Dendritic cell treated with granulocyte-macrophage colony-stimulating factor and Interleukin-4, amounts not matched to agents 40 ng/mL and 50 ng/mL, for 4 days (primary cell): Measurements from ENCODE around the gene DARS1.
"Not testable (repeated sequence)": the region's sequence is repeated elsewhere in the genome, so short reads cannot be mapped to it uniquely, and the experiment has no call there.

ENCODE experiments used
- H3K27ac Mint-ChIP-seq: one replicate; pipeline ENCODE4 v1.8.0; 2022; ENCODE audit warnings: mild to moderate bottlenecking, mixed read lengths
- H3K27me3 Mint-ChIP-seq: one replicate; pipeline ENCODE4 v1.8.0; 2022; ENCODE audit warnings: mild to moderate bottlenecking, mixed read lengths
- H3K36me3 Mint-ChIP-seq: one replicate; pipeline ENCODE4 v1.8.0; 2022; ENCODE audit warnings: low read depth, mixed read lengths
- H3K4me1 Mint-ChIP-seq: one replicate; pipeline ENCODE4 v1.8.0; 2022; ENCODE audit warnings: low read depth, mixed read lengths
- H3K4me3 Mint-ChIP-seq: one replicate; pipeline ENCODE4 v1.8.0; 2022; ENCODE audit warnings: mild to moderate bottlenecking, moderate library complexity, mixed read lengths
- H3K9me3 Mint-ChIP-seq: one replicate; pipeline ENCODE4 v1.8.0; 2022; ENCODE audit warnings: mixed read lengths
- intact Hi-C: fragments of 100-400 bp; cut with micrococcal nuclease; formaldehyde crosslinking; loops from one replicate; pipeline ENCODE4 v1.15.0; 2022

The DARS1 gene

DNA sequence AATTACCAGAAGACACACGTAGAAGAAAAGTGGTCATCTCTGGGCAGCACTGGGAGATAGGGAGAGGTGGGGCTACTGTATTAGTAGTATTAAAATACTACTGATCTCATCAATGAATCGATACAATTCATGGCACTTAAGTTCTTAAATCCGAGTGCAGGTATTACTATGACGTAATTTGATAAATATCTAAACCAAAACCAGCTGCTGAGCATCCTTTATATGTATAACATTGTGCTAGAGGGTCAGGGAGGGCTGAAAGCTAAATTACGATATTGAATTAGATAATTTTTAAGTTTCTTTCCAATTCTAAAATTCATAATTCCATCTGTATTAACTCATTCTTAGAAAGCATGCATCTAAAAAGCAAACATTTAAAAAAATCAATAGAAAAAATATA is 25.3 kb downstream of the DARS1 start:
- H3K4me1 Mint-ChIP-seq = peaks cover 35% of the 10 kb centered on the region
- no peak overlapping the region for H3K27ac Mint-ChIP-seq

DNA sequence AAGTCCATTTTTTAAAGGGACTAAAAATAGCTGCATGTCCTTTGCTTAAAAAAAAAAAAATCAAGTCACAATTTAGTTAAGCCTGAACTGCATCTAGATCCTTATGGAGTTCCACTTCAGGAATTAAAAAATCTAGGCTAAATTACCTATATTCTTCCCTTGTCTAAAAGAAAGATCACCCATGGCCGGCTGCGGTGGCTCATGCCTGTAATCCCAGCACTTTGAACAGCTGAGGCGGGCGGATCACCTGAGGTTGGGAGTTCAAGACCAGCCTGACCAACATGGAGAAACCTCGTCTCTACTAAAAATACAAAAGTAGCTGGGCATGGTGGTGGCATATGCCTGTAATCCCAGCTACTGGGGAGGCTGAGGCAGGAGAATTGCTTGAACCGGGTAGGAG is 26.5 kb downstream of the DARS1 start:
- H3K9me3 Mint-ChIP-seq, H3K27ac Mint-ChIP-seq, H3K4me3 Mint-ChIP-seq, intact Hi-C loops, H3K27me3 Mint-ChIP-seq: not testable (repeated sequence)
- H3K4me1 Mint-ChIP-seq = peaks cover 36% of the 10 kb centered on the region
- H3K36me3 Mint-ChIP-seq = peaks cover 41% of the 10 kb centered on the region

More for the DNA sequence above, 25.3 kb downstream of the DARS1 start:
- intact Hi-C loops = no loop called here
- Mint-ChIP-seq H3K9me3 (no peaks in the 10 kb centered on the region), H3K36me3 (peaks cover 47% of the 10 kb centered on the region), H3K4me3 (no peak overlapping the region), H3K27me3 (no peaks in the 10 kb centered on the region)

DNA sequence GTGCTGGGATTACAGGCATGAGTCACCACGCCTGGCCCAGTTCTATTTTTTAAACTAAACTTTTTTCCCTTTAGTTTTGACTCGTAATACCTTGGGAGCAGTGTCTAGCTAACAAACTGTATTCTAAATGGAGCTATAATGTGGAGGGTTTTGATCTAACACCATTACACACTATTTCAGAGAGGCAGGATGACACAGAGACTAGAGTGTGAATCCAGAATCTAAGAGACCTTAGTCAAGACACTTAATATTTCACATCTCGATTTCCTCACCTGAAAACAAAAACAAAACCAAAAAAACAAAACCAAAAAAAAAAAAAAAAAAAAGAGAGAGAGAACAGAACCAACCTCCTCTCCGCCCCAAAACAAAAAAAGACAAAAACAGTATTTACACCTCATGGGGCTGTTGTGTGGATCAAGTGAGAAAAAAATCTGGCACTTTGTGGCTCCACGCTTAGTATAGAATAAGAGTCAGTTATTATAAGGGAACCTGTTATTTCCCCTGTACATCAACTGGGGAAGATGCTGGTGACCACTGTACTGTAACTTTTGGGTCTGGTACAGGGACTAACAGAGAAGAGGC is 31.3 kb downstream of the DARS1 start:
- H3K27ac Mint-ChIP-seq = no peak overlapping the region
- H3K27me3 Mint-ChIP-seq = no peaks in the 10 kb centered on the region
- H3K4me1 Mint-ChIP-seq = peaks cover 26% of the 10 kb centered on the region
- no peaks in the 10 kb centered on the region for H3K9me3 Mint-ChIP-seq
- intact Hi-C loops = no loop called here
- H3K36me3 Mint-ChIP-seq = peaks cover 41% of the 10 kb centered on the region
- H3K4me3 Mint-ChIP-seq = no peak overlapping the region

DNA sequence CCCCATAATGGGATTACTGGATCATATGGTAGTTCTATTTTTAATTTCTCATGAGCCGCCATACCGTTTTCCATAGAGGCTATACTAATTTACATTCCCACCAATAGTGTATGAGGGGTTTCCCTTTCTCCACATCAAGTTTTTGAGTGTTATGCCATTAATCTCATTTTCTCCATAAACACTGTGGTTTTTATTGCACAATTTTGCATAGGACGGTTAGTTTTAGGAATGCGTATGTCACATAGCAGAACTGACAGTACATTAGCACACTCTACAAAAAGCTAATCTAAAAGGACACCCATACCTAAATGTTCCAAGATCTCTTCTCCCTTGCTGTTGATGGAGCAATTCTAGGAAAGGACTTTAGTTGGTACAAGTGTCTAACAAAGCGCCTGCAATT is 32.5 kb downstream of the DARS1 start:
- H3K36me3 Mint-ChIP-seq = peaks cover 49% of the 10 kb centered on the region
- intact Hi-C loops = no loop called here
- H3K9me3 Mint-ChIP-seq = no peaks in the 10 kb centered on the region
- H3K27ac Mint-ChIP-seq = no peak overlapping the region
- peaks cover 31% of the 10 kb centered on the region for H3K4me1 Mint-ChIP-seq
- no peak overlapping the region for H3K4me3 Mint-ChIP-seq
- no peaks in the 10 kb centered on the region for H3K27me3 Mint-ChIP-seq

DNA sequence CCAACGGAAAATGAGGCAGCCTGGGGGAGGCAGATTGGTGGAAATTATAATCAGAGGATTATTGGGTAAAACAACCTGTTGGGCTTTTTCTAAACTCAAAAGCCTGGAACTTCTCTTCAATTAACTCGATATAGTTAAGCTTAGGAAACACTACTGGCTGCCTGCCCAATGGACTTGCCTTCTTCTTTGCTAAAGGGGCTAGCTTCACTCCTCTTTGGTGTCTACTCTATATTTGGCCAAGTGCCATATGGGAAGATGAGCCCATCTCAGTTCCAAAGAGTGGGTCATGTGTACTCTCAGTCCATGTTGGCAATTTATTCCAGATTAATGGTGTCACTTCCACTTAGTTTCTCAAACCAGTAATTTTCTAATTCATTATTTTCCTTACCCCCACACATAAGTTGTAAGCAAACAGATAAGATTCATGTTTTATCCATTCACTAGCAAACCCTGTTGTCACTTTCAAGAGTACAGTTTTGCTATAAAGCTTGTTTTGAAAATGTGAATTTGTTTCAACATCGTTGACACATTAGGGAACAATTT is 34.3 kb downstream of the DARS1 start:
- H3K9me3 Mint-ChIP-seq = no peaks in the 10 kb centered on the region
- H3K4me3 Mint-ChIP-seq = no peak overlapping the region
- H3K27me3 Mint-ChIP-seq = no peaks in the 10 kb centered on the region
- H3K27ac Mint-ChIP-seq = no peak overlapping the region
- intact Hi-C loops = no loop called here
- H3K4me1 Mint-ChIP-seq = peaks cover 28% of the 10 kb centered on the region
- H3K36me3 Mint-ChIP-seq = peaks cover 42% of the 10 kb centered on the region

DNA sequence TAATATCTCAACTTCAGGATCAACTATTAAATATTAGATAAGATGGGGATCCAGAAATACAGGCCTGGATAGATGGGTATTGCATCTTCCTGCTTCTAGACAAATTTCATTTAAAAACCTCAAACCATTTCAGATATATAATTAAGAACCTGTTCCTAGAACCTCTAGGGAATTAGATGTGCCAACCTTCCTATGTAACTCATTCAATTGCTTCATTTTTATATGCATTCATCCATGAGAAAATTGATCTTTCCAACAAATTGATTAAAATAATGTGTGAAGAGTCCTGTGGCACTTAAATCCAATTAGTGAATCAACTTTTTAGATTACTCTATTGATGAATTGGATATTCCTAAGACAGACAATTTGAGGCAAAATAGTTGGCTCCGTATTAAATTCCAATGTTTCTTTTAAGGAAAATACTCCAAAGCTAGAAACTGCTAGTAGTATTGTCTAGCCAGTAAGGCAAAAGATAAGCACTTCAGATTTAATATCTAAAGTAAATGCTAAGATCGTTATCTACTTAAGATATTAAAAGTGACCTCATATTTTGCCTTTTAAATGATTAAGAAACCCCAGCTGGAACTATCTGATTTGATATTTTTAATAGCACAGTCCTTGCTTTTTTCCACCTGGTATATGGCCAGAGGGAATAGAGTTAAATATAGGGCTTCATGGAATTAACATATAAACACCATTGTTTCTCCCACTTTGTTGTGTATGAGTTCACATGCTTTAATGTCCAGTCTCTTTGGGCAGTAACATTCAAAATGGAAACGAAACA is 35.8 kb downstream of the DARS1 start:
- Mint-ChIP-seq H3K27ac (no peak overlapping the region), H3K4me3 (no peak overlapping the region), H3K9me3 (no peaks in the 10 kb centered on the region), H3K4me1 (peaks cover 26% of the 10 kb centered on the region), H3K36me3 (peaks cover 46% of the 10 kb centered on the region), H3K27me3 (no peaks in the 10 kb centered on the region)
- intact Hi-C loops = no loop called here

DNA sequence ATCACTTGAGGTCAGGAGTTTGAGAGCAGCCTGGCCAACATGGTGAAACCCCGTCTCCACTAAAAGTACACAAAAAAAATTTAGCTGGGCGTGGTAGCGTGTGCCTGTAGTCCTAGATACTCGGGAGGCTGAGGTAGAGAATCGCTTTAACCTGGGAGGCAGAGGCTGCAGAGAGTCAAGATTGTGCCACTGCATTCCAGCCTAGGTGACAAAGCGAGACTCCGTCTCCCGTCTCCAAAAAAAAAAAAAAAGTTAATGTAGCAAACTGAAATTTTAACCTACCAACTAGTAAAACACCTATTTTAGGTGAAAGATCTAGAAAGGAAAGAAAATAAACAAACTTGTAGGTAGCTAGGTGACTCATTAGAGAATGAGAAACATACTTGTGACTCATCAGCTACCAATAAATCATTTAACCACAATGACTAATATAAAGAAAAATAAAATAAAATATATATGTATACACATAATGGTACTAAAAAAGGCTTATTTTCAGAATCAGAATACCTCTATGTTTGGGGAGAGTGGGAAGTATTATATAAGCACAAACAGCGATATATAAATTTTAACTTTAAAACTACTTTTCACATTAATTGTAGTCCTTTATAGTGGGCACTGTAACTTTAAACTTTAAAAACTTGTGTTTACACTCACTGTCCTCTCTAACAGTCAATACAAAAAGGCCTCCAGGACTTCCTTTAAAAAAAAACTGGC is 36.6 kb downstream of the DARS1 start:
- H3K4me1 Mint-ChIP-seq = peaks cover 21% of the 10 kb centered on the region
- H3K9me3 Mint-ChIP-seq = no peaks in the 10 kb centered on the region
- H3K27ac Mint-ChIP-seq = no peak overlapping the region
- no peaks in the 10 kb centered on the region for H3K27me3 Mint-ChIP-seq
- H3K36me3 Mint-ChIP-seq = peaks cover 46% of the 10 kb centered on the region
- no peak overlapping the region for H3K4me3 Mint-ChIP-seq
- intact Hi-C loops = no loop called here

DNA sequence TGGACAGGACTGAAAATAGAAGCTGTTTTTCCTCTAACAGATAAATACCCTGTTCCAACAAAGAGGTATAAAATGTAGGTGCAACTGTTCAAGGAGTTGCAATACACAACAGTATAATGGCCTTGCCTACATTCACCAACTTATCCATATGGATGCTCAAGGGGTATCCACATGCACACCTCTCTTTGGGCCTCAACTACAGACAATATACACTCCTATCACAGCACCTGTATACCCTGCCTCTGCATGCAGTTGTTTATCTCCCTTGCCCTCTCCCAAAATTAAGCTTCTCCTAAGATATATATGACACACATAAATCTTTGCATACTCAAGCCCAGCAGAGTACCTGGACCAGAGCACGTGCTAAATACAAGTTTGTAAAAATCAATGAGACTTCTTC is 37.3 kb downstream of the DARS1 start:
- H3K4me3 Mint-ChIP-seq = no peak overlapping the region

DNA sequence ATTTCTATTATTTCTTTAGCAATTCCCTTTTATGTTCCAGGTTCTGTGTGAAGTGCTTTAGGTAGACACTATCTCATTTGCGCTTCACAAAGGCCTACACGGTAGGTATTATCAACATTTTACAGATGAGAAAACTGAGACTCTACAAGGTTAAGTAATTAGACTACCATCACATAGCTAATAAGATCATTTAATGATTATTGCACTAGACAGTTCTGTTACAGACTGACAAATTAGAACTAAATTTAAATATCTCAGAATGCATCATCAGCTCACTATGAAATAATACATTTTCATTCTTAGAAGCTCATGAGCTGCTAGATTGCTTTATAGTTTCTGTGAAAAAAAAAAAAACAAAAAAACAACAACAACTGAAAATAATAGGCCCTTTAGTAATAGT is 37.9 kb downstream of the DARS1 start:
- H3K4me3 Mint-ChIP-seq = no peak overlapping the region
- H3K36me3 Mint-ChIP-seq = peaks cover 54% of the 10 kb centered on the region
- no peaks in the 10 kb centered on the region for H3K9me3 Mint-ChIP-seq
- peaks cover 15% of the 10 kb centered on the region for H3K4me1 Mint-ChIP-seq
- intact Hi-C loops = no loop called here
- no peaks in the 10 kb centered on the region for H3K27me3 Mint-ChIP-seq
- no peak overlapping the region for H3K27ac Mint-ChIP-seq

More for the DNA sequence above, 37.3 kb downstream of the DARS1 start:
- no peaks in the 10 kb centered on the region for H3K27me3 Mint-ChIP-seq
- H3K4me1 Mint-ChIP-seq = peaks cover 21% of the 10 kb centered on the region
- peaks cover 50% of the 10 kb centered on the region for H3K36me3 Mint-ChIP-seq
- H3K9me3 Mint-ChIP-seq = no peaks in the 10 kb centered on the region
- no peak overlapping the region for H3K27ac Mint-ChIP-seq
- intact Hi-C loops = no loop called here

DNA sequence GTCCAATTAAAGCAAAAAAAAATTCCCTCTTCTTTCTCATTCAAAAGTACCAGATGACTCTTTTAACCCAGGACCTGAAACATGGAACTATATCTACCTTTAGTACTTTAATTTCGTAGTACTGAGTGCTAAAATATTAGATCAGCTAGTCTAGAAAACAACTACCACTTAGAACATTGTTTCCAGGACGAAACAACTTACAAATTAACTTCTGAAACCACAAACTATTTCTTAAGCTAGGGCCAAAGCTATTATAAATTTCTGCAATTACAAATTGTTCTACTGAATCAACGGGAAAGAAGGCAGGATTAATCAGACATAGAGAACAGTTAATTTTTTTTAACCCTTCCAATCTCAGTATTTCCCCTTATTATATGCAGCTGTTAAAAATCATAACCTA is 39.9 kb downstream of the DARS1 start:
- Mint-ChIP-seq H3K27ac (no peak overlapping the region), H3K9me3 (no peaks in the 10 kb centered on the region), H3K27me3 (no peaks in the 10 kb centered on the region), H3K36me3 (peaks cover 49% of the 10 kb centered on the region), H3K4me3 (no peak overlapping the region), H3K4me1 (peaks cover 6% of the 10 kb centered on the region)
- intact Hi-C loops = no loop called here

DNA sequence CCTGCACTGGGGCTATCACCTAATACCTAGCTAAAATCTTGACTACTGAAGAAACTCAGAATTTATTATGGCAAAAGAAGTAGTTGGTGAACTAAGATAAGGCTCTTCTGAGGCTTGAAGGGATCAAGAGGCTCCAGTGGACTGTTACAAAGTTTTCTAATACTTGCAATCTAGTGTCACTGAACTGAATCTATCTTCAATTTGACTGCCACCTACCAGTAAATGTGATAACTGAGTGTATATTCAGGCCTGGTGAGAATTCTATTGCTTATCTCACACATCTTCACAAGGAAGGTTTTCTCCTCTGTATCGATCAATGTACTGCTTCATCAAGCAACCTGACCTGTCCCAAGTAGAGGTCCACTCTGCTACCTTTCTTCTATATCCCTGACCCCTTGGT is 40.8 kb downstream of the DARS1 start:
- no peak overlapping the region for H3K27ac Mint-ChIP-seq
- H3K4me1 Mint-ChIP-seq = peaks cover 5% of the 10 kb centered on the region
- no peaks in the 10 kb centered on the region for H3K27me3 Mint-ChIP-seq
- intact Hi-C loops = no loop called here
- H3K36me3 Mint-ChIP-seq = peaks cover 53% of the 10 kb centered on the region
- no peaks in the 10 kb centered on the region for H3K9me3 Mint-ChIP-seq
- H3K4me3 Mint-ChIP-seq = no peak overlapping the region

DNA sequence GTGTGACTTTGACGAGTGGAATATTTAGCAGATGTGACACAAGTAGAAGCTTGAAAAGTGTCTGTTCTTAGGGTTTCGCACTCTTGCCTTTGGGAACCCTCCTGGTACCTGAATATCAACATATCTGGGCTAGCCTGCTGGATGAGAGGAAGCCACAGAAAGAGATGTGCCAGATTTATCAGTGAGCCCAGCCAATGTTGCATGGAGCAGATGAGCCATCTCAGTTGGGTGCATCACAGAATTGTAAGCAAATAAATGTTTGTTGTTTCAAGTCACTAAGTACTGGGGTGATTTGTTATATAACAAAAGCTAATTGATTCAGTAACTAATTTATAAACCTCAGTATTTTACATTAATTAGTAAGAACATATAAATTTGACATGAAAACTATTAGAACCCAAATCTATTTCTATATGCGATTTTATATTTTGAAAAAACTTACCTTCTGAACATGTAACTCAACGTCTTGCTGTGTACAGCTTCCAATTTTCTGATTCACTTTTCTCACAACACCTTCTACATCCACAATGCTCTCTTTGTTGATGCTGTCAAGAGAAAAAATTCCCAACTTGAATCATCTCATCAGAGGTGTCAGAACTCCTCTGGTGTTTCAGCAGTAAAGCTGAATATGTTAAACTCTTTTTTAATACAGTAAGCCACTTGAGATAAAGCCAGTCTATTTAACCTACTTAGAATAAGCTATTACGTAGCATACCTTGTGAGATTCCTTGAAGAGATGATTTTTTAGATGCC is 42.3 kb downstream of the DARS1 start:
- Mint-ChIP-seq H3K36me3 (peaks cover 61% of the 10 kb centered on the region), H3K27me3 (no peaks in the 10 kb centered on the region), H3K9me3 (no peaks in the 10 kb centered on the region), H3K4me1 (peaks cover 6% of the 10 kb centered on the region), H3K27ac (no peak overlapping the region), H3K4me3 (no peak overlapping the region)
- intact Hi-C loops = no loop called here

DNA sequence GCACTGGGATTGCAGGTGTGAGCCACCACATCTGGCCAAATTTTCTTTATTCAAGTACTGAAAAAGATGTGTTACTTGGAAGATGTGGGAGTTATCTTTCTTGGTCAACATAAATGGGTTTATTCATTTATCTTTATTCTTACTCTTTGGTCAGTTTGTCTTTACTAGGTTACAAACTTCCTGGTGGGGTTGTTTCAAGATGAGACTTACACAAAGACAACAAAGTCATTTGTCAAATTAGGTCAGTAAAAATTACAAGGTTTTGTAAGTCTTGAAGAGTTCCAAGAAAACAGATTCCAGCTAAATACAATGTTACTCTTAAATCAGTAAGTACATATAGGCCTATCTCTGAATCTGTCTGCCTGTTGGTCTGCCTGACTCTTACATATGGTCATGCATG is 48.9 kb downstream of the DARS1 start:
- no peaks in the 10 kb centered on the region for H3K9me3 Mint-ChIP-seq
- H3K4me3 Mint-ChIP-seq = no peak overlapping the region
- H3K36me3 Mint-ChIP-seq = peaks cover 68% of the 10 kb centered on the region
- intact Hi-C loops = no loop called here
- H3K27ac Mint-ChIP-seq = no peak overlapping the region
- H3K4me1 Mint-ChIP-seq = peaks cover 21% of the 10 kb centered on the region
- H3K27me3 Mint-ChIP-seq = no peaks in the 10 kb centered on the region

DNA sequence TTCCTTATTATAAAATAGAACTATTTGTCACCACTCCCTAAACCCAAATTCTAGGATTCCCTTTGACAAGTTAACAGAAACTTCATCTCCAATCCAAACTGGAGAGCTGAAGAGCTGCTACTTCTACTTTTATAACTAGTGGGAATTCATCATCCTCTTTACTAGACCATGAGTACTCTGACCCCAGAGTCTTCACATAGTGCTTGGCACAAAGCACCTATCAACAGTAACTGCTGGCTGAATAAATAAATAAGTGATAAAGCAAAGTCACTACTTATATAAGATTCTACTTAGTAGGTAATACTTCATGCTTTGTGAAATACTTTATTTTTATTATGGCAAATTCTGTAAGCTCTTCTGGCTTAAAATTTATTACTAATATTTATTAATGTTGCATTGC is 49.5 kb downstream of the DARS1 start:
- Mint-ChIP-seq H3K36me3 (peaks cover 69% of the 10 kb centered on the region), H3K27me3 (no peaks in the 10 kb centered on the region), H3K27ac (no peak overlapping the region), H3K4me1 (peaks cover 21% of the 10 kb centered on the region), H3K4me3 (no peak overlapping the region), H3K9me3 (no peaks in the 10 kb centered on the region)
- intact Hi-C loops = no loop called here
